ENCODE results near the gene FADS1.

DNA sequence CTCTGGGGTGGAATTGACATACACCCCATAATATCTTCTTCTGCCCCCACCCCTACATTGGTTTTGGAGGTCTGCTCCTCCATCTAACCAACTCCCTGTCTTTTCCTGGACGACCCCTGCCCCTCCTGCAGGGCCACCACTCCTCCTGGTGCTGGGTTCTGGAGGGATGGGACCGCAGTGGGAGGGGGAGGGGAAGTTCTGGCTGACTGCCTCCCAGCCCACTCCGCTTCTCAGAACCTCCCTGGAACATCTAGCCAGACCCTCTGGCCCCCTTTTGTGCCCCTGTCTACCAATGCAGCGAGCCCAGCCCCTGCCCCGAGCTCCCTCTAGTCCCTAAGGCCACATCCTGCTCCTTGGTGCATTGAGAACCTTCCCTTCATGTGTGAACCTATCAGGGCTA, 63.1 kb downstream of the FADS1 start:
- TF ChIP-seq, protein P1, sequence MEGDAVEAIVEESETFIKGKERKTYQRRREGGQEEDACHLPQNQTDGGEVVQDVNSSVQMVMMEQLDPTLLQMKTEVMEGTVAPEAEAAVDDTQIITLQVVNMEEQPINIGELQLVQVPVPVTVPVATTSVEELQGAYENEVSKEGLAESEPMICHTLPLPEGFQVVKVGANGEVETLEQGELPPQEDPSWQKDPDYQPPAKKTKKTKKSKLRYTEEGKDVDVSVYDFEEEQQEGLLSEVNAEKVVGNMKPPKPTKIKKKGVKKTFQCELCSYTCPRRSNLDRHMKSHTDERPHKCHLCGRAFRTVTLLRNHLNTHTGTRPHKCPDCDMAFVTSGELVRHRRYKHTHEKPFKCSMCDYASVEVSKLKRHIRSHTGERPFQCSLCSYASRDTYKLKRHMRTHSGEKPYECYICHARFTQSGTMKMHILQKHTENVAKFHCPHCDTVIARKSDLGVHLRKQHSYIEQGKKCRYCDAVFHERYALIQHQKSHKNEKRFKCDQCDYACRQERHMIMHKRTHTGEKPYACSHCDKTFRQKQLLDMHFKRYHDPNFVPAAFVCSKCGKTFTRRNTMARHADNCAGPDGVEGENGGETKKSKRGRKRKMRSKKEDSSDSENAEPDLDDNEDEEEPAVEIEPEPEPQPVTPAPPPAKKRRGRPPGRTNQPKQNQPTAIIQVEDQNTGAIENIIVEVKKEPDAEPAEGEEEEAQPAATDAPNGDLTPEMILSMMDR (IDR thresholded peaks at IDR 0.05) = no peak
- TF ChIP-seq POLR2A (IDR thresholded peaks at IDR 0.05) = no peak

Data from esophagus squamous epithelium (tissue), 4 donors.